Peyer's patch (tissue), 4 donors: ENCODE measurements around the gene FPR1.

Experiments used
- POLR2A ChIP-seq, 2 donors: fragments of 450-650 bp; IDR thresholded peaks; one replicate each; pipeline ENCODE4 v1.5.1; 2017; ENCODE audit warnings: antibody characterized with exemption in 2 of 2, mild to moderate bottlenecking in 2 of 2, moderate library complexity in 2 of 2
- TF ChIP-seq, protein P1 (sequence below), 6 experiments: fragments of 450-650 bp in 4 of 6; fragments of 200-600 bp in 2 of 6; sonication (generic) in 1 of 6; IDR thresholded peaks; one replicate each; pipeline ENCODE4 v1.5.1; 2017 to 2019; ENCODE audit warnings: antibody characterized with exemption in 6 of 6, mild to moderate bottlenecking in 3 of 6, moderate library complexity in 1 of 6

DNA sequence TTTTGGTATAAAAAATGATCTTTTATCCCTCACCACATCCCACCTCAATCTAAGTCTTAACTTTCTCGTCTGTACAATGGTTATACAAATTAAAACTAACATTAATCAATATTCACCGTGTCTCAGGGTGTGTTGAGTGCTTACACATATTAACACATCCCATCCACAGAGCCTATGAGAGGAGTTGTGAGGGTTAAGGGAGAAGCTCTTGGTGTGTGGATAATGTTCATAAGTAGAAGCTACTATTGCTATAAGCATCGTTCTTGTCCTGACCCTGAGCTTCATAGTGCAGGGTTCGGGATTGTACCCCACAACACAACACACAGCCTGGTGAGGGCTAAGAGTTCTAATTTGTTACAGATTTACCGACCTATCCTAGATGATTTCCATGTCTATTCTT lies 45.8 kb upstream of the FPR1 start:
- TF ChIP-seq POLR2A (IDR thresholded peaks at IDR 0.05), result no peak
- TF ChIP-seq, protein P1, sequence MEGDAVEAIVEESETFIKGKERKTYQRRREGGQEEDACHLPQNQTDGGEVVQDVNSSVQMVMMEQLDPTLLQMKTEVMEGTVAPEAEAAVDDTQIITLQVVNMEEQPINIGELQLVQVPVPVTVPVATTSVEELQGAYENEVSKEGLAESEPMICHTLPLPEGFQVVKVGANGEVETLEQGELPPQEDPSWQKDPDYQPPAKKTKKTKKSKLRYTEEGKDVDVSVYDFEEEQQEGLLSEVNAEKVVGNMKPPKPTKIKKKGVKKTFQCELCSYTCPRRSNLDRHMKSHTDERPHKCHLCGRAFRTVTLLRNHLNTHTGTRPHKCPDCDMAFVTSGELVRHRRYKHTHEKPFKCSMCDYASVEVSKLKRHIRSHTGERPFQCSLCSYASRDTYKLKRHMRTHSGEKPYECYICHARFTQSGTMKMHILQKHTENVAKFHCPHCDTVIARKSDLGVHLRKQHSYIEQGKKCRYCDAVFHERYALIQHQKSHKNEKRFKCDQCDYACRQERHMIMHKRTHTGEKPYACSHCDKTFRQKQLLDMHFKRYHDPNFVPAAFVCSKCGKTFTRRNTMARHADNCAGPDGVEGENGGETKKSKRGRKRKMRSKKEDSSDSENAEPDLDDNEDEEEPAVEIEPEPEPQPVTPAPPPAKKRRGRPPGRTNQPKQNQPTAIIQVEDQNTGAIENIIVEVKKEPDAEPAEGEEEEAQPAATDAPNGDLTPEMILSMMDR (IDR thresholded peaks at IDR 0.05), result no peak
